ENCODE results near the gene CPM. TPM values are rescaled to one million over a fixed set of nuclear protein-coding genes. Genes with fewer than 3 reads are reported as not detected.

Gene CPM
- total RNA-seq, 3 donors from 2014 or later (not counting 1 experiment from before 2014, with no cell fraction given), result 0.25 to 1.6 (median 0.68) TPM

GRCh38 chr12:68827895-68828671, 104.9 kb downstream of the CPM start:
- H3K9me3 Mint-ChIP-seq, result no peaks in the 10 kb centered on the region
- DNase-seq, result no peak
- H3K4me1 ChIP-seq (ENCODE audit: control insufficient read depth, insufficient read depth, low read length), result no peaks in the 10 kb centered on the region
- intact Hi-C loops (cut with micrococcal nuclease), result no loop called here
- H3K9me3 ChIP-seq (ENCODE audit: control insufficient read depth, insufficient read depth, low read length), result no peaks in the 10 kb centered on the region
- no peaks in the 10 kb centered on the region for H3K27me3 Mint-ChIP-seq (ENCODE audit: low read depth in 2 of 2)
- WGBS (ENCODE audit: insufficient coverage), result 93% methylated on average over 3 of the region's 5 CpGs
- peaks cover 84% of the 10 kb centered on the region for H3K36me3 ChIP-seq (ENCODE audit: control insufficient read depth, insufficient read depth, low read length)
- peak overlapping the region in 1 of 2 donors; percentile 11 for H3K27ac Mint-ChIP-seq
- no peaks in the 10 kb centered on the region for H3K27me3 ChIP-seq (ENCODE audit: control insufficient read depth, insufficient read depth, low read length)
- H3K4me1 Mint-ChIP-seq, result peaks cover 13 to 17% of the 10 kb centered on the region in 2 donors
- TF ChIP-seq CTCF (IDR thresholded peaks at IDR 0.05), result no peak
- H3K4me3 Mint-ChIP-seq, result no peak overlapping the region
- peaks cover 7% of the 10 kb centered on the region for H3K36me3 Mint-ChIP-seq
- no peak for ATAC-seq
- no peak overlapping the region for H3K4me3 ChIP-seq (ENCODE audit: low read length)
- no peak overlapping the region for H3K27ac ChIP-seq (ENCODE audit: low read length)

- no peaks in the 10 kb centered on the region for H3K27me3 ChIP-seq (ENCODE audit: control insufficient read depth, insufficient read depth, low read length)
- Mint-ChIP-seq H3K4me1 (peaks cover 13 to 24% of the 10 kb centered on the region in 2 donors), H3K9me3 (no peaks in the 10 kb centered on the region), H3K4me3 (no peak overlapping the region), H3K36me3 (peaks cover under 1% of the 10 kb centered on the region), H3K27me3 (ENCODE audit: low read depth in 2 of 2) (no peaks in the 10 kb centered on the region), H3K27ac (peak overlapping the region; percentile 26 to 69)
- DNase-seq, result no peak
- no peak overlapping the region for H3K27ac ChIP-seq (ENCODE audit: low read length)
- no peak for TF ChIP-seq CTCF (IDR thresholded peaks at IDR 0.05)
- peaks cover 80% of the 10 kb centered on the region for H3K36me3 ChIP-seq (ENCODE audit: control insufficient read depth, insufficient read depth, low read length)
- intact Hi-C loops (cut with micrococcal nuclease), result no loop called here
- no peak overlapping the region for H3K4me3 ChIP-seq (ENCODE audit: low read length)
- no peaks in the 10 kb centered on the region for H3K4me1 ChIP-seq (ENCODE audit: control insufficient read depth, insufficient read depth, low read length)
- H3K9me3 ChIP-seq (ENCODE audit: control insufficient read depth, insufficient read depth, low read length), result no peaks in the 10 kb centered on the region
- 91% methylated on average over 10 of the region's 11 CpGs for WGBS (ENCODE audit: insufficient coverage)
- no peak for ATAC-seq
Measured at GRCh38 chr12:68825569-68826217, 107.3 kb downstream of the CPM start.

GRCh38 chr12:68824597-68825250, 108.2 kb downstream of the CPM start:
- peak overlapping the region; percentile 9 to 68 for H3K27ac Mint-ChIP-seq
- no peaks in the 10 kb centered on the region for H3K36me3 Mint-ChIP-seq
- Histone ChIP-seq H3K27me3 (ENCODE audit: control insufficient read depth, insufficient read depth, low read length) (no peaks in the 10 kb centered on the region), H3K27ac (ENCODE audit: low read length) (no peak overlapping the region), H3K36me3 (ENCODE audit: control insufficient read depth, insufficient read depth, low read length) (peaks cover 82% of the 10 kb centered on the region), H3K9me3 (ENCODE audit: control insufficient read depth, insufficient read depth, low read length) (no peaks in the 10 kb centered on the region), H3K4me3 (ENCODE audit: low read length) (no peak overlapping the region), H3K4me1 (ENCODE audit: control insufficient read depth, insufficient read depth, low read length) (no peaks in the 10 kb centered on the region)
- no peak for DNase-seq
- 100% methylated on average over 6 of the region's 16 CpGs for WGBS (ENCODE audit: insufficient coverage)
- H3K27me3 Mint-ChIP-seq (ENCODE audit: low read depth in 2 of 2), result no peaks in the 10 kb centered on the region
- H3K4me3 Mint-ChIP-seq, result no peak overlapping the region
- no peak for TF ChIP-seq CTCF (IDR thresholded peaks at IDR 0.05)
- no peaks in the 10 kb centered on the region for H3K9me3 Mint-ChIP-seq
- no peak for ATAC-seq
- peaks cover 6 to 18% of the 10 kb centered on the region in 2 donors for H3K4me1 Mint-ChIP-seq
- intact Hi-C loops (cut with micrococcal nuclease), result no loop called here

All from natural killer cell (primary cell).